OCI-LY7 (cell line): ENCODE results near the gene G2E3. TPM values are rescaled to one million over a fixed set of nuclear protein-coding genes. Genes with fewer than 3 reads are reported as not detected.

ENCODE experiments used
- small RNA-seq: library from RNA; depleted of rRNA; stranded (forward); fragments of <200 nt; gene quantifications from one replicate; pipeline ENCODE3, GENCODE V24; 2014
- total RNA-seq, 2 experiments: library from RNA; depleted of rRNA in 1 of 2; stranded (reverse); fragments of >200 nt in 1 of 2; shearing (Covaris generic) in 1 of 2; gene quantifications; 2 replicates each; pipeline ENCODE4 v1.2.3, GENCODE V29; 2014 to 2022

G2E3 gene
- total RNA-seq, 2 experiments from 2014 or later = 22.3 to 43.9 TPM

Small RNAs within 50 kb of the gene (small RNA-seq; reads per million reads assigned to genes)
- gene RF02271 = not detected

Other genes with a start within 250 kb of the G2E3 start
- 44.6 and 65.1 TPM in 2 replicates for gene SCFD1, start 63.2 kb downstream of the G2E3 start, total RNA-seq (2014; rRNA removed; shearing (Covaris generic))
- gene SCFD1, start 63.2 kb downstream of the G2E3 start, total RNA-seq (2022) = 71.4 and 72.6 TPM in 2 replicates